OCI-LY7 (cell line): ENCODE measurements around the gene TMEM178B.

Experiments used
- EZH2phosphoT487 ChIP-seq: fragments of 200-600 bp; sonication (generic); IDR thresholded peaks from 2 replicates; pipeline ENCODE4 v1.6.1; 2018; ENCODE audit warnings: low read depth, borderline replicate concordance, mild to moderate bottlenecking, mixed run types, antibody characterized with exemption, low read length, moderate library complexity, mixed read lengths
- TF ChIP-seq, protein P1 (sequence below): fragments of 200-600 bp; sonication (generic); conservative IDR thresholded peaks from 2 replicates; pipeline ENCODE4 v1.5.1; 2014; ENCODE audit warnings: mild to moderate bottlenecking, antibody characterized with exemption, low read length, moderate library complexity, mixed read lengths

DNA sequence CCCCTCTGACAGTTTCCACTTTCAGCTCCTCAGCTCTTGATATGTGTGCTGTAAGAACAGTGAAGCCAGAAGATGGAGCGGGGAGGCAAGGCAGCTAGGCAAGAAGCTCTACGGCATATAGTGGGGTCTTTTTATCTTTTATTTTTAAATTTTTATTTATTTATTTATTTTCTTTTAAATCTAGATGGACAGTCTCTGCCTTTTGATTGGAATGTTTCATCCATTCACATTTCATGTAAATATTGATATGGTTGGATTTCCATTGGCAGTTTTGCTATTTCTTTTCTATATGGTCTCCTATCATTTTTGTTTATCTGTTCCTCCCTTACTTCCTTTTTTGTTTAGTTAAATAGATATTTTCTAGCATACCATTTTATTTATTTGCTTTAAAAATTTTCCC, 183.7 kb downstream of the TMEM178B start:
- TF ChIP-seq, protein P1, sequence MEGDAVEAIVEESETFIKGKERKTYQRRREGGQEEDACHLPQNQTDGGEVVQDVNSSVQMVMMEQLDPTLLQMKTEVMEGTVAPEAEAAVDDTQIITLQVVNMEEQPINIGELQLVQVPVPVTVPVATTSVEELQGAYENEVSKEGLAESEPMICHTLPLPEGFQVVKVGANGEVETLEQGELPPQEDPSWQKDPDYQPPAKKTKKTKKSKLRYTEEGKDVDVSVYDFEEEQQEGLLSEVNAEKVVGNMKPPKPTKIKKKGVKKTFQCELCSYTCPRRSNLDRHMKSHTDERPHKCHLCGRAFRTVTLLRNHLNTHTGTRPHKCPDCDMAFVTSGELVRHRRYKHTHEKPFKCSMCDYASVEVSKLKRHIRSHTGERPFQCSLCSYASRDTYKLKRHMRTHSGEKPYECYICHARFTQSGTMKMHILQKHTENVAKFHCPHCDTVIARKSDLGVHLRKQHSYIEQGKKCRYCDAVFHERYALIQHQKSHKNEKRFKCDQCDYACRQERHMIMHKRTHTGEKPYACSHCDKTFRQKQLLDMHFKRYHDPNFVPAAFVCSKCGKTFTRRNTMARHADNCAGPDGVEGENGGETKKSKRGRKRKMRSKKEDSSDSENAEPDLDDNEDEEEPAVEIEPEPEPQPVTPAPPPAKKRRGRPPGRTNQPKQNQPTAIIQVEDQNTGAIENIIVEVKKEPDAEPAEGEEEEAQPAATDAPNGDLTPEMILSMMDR, result no peak
- TF ChIP-seq EZH2phosphoT487, result no peak
